HL-60 (cell line): ENCODE results near the gene CEP135.

ENCODE experiments used
- DNase-seq, 2 experiments: peaks; one replicate each; pipeline ENCODE4 v3.0.0-alpha.2; 2010 to 2020; ENCODE audit warnings: low read depth in 1 of 2, low spot score in 1 of 2
- H3K27ac ChIP-seq: fragments of 250-450 bp; sonication (Bioruptor Pico); replicated peaks from 2 replicates; pipeline ENCODE4 v1.5.1; 2020; ENCODE audit warnings: mild to moderate bottlenecking, moderate library complexity
- H3K27me3 ChIP-seq: fragments of 250-450 bp; sonication (Bioruptor Pico); 2 replicates; pipeline ENCODE4 v1.5.1; 2021; ENCODE audit warnings: mild to moderate bottlenecking, moderate library complexity; ENCODE audit not compliant: insufficient read depth, poor library complexity, severe bottlenecking
- H3K4me3 ChIP-seq: replicated peaks from 2 replicates; pipeline ENCODE4 v1.5.1; 2011; ENCODE audit warnings: mild to moderate bottlenecking, control low read depth, low read length; ENCODE audit not compliant: insufficient read depth
- GABPA ChIP-seq: IDR thresholded peaks from 2 replicates; pipeline ENCODE4 v1.6.1; 2012; ENCODE audit warnings: low read depth
- POLR2AphosphoS5 ChIP-seq: IDR thresholded peaks from 2 replicates; pipeline ENCODE4 v1.6.1; 2012; ENCODE audit warnings: low read depth
- SPI1 ChIP-seq: IDR thresholded peaks from 2 replicates; pipeline ENCODE4 v1.6.1; 2012; ENCODE audit warnings: low read depth, mild to moderate bottlenecking, borderline replicate concordance
- long read RNA-seq: library from polyadenylated mRNA; unstranded; transcript quantifications from one replicate; pipeline ENCODE4 v2.0.0, GENCODE V29; 2020
- TF ChIP-seq, protein P1 (sequence below): IDR thresholded peaks from 2 replicates; pipeline ENCODE4 v1.6.1; 2012; ENCODE audit warnings: low read depth; ENCODE audit not compliant: insufficient replicate concordance
- TF ChIP-seq, protein P2 (sequence below): IDR thresholded peaks from one replicate; pipeline ENCODE4 v1.5.1; 2011; ENCODE audit warnings: low read length, control low read depth, inconsistent platforms; ENCODE audit not compliant: insufficient read depth

Gene CEP135, protein sequence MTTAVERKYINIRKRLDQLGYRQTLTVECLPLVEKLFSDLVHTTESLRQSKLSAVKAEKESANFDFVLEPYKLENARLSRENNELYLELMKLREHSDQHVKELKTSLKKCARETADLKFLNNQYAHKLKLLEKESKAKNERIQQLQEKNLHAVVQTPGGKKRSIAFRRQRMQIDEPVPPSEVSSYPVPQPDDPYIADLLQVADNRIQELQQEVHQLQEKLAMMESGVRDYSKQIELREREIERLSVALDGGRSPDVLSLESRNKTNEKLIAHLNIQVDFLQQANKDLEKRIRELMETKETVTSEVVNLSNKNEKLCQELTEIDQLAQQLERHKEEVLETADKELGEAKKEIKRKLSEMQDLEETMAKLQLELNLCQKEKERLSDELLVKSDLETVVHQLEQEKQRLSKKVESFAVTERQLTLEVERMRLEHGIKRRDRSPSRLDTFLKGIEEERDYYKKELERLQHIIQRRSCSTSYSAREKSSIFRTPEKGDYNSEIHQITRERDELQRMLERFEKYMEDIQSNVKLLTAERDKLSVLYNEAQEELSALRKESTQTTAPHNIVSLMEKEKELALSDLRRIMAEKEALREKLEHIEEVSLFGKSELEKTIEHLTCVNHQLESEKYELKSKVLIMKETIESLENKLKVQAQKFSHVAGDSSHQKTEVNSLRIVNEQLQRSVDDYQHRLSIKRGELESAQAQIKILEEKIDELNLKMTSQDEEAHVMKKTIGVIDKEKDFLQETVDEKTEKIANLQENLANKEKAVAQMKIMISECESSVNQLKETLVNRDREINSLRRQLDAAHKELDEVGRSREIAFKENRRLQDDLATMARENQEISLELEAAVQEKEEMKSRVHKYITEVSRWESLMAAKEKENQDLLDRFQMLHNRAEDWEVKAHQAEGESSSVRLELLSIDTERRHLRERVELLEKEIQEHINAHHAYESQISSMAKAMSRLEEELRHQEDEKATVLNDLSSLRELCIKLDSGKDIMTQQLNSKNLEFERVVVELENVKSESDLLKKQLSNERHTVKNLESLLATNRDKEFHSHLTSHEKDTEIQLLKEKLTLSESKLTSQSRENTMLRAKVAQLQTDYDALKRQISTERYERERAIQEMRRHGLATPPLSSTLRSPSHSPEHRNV
- long read RNA-seq, partial matches to known transcripts: 27 of 38 reads
- long read RNA-seq, other reads (novel, unspliced or antisense): 7 of 38 reads

DNA sequence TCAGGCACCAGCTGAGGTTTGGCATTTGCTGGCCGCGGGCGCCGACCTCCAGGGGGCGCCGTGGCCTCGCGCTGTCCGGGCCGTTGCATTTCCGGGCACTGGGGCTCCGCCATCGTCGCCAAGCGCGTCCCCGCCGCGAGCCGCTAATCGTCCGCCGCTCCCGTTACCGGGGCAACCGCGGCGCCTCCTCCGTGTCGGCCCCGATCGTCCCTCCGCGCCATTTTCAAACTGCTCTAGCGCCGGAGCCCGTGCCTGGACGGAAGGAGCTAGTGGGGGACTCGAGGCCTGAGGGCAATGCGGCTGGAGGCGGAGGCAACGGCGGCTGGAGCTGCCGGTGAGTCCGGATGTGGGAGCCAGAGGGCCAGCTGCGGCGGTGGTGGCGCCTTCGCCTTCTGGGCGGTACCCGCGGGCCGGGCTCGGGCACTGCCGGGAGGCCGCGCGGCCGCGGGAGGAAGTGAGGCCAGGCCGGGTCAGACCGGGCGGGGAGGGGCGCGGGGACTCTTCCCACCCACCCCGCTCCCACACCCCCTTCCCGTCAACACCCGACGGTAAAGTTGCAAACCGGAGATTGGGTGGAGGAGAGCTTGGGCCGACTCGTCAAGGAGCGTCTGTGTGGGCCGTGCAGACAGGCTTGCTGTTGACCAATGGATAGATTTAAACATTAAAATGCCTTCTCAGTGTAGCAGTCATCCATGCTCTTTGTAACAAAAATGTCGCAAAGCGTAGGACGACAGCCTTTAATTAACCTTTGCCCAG is at the start of gene CEP135:
CEP135 (plus strand) TSS at position 220 of the 756 bp plus-strand sequence. CDS start 3,186 bp downstream, outside the sequence.
- Histone ChIP-seq H3K27me3 (no peaks in the 10 kb centered on the region), H3K27ac (peak within 1 kb of the TSS; percentile 97), H3K4me3 (peak within 1 kb of the TSS; percentile 67)
- peak; percentile 64 to 93 for DNase-seq
- TF ChIP-seq SPI1: peak; percentile 80; the same call in 1 of the 2 replicates
- peak; percentile 69 for TF ChIP-seq POLR2AphosphoS5
- TF ChIP-seq, protein P1, sequence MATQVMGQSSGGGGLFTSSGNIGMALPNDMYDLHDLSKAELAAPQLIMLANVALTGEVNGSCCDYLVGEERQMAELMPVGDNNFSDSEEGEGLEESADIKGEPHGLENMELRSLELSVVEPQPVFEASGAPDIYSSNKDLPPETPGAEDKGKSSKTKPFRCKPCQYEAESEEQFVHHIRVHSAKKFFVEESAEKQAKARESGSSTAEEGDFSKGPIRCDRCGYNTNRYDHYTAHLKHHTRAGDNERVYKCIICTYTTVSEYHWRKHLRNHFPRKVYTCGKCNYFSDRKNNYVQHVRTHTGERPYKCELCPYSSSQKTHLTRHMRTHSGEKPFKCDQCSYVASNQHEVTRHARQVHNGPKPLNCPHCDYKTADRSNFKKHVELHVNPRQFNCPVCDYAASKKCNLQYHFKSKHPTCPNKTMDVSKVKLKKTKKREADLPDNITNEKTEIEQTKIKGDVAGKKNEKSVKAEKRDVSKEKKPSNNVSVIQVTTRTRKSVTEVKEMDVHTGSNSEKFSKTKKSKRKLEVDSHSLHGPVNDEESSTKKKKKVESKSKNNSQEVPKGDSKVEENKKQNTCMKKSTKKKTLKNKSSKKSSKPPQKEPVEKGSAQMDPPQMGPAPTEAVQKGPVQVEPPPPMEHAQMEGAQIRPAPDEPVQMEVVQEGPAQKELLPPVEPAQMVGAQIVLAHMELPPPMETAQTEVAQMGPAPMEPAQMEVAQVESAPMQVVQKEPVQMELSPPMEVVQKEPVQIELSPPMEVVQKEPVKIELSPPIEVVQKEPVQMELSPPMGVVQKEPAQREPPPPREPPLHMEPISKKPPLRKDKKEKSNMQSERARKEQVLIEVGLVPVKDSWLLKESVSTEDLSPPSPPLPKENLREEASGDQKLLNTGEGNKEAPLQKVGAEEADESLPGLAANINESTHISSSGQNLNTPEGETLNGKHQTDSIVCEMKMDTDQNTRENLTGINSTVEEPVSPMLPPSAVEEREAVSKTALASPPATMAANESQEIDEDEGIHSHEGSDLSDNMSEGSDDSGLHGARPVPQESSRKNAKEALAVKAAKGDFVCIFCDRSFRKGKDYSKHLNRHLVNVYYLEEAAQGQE: no peak
- peak; percentile 50; the same call in 1 of the 2 replicates for TF ChIP-seq GABPA
- TF ChIP-seq, protein P2, sequence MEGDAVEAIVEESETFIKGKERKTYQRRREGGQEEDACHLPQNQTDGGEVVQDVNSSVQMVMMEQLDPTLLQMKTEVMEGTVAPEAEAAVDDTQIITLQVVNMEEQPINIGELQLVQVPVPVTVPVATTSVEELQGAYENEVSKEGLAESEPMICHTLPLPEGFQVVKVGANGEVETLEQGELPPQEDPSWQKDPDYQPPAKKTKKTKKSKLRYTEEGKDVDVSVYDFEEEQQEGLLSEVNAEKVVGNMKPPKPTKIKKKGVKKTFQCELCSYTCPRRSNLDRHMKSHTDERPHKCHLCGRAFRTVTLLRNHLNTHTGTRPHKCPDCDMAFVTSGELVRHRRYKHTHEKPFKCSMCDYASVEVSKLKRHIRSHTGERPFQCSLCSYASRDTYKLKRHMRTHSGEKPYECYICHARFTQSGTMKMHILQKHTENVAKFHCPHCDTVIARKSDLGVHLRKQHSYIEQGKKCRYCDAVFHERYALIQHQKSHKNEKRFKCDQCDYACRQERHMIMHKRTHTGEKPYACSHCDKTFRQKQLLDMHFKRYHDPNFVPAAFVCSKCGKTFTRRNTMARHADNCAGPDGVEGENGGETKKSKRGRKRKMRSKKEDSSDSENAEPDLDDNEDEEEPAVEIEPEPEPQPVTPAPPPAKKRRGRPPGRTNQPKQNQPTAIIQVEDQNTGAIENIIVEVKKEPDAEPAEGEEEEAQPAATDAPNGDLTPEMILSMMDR: peak; percentile 86

DNA sequence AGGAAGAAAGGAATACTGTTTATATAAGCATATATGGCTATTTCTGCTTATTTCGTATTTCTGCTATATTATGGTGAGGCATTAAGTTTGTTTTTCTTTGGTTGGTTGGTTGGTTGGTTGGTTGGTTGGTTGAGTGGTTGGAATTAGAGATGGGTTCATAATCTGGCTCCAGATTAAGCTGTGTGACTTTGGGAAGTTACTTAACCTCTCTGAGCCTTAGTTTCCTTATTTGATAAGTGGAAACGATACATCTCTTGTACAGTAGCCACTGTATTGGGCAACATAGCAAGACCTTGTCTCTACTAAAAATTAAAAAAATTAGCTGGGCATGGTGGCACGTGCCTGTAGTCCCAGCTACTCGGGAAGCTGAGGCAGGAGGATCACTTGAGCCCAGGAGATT is 46.1 kb upstream of the CEP135 start:
- Histone ChIP-seq H3K27ac (no peak overlapping the region), H3K27me3 (no peaks in the 10 kb centered on the region), H3K4me3 (no peak overlapping the region)
- TF ChIP-seq GABPA: no peak
- TF ChIP-seq, protein P1: no peak
- no peak for TF ChIP-seq SPI1
- TF ChIP-seq POLR2AphosphoS5: no peak
- TF ChIP-seq, protein P2: no peak
- DNase-seq: no peak

DNA sequence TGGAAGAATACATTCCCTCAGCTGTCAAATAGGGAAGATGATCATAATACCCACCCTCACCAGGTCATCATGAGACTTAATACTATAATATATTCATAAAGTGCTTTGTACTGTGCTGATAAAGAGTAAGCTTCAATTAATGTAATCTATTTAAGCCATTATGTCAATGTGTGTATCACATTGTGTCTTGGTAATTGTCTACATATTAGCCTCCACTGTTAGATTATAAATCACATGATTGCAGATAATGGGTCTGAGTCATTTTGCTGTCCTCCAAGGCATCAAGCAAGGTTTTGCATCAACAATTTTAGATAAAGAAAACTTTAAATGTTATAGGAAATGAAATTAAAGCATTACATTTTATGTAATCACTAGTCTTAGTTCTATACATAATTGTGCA is 45.2 kb upstream of the CEP135 start:
- H3K27ac ChIP-seq: no peak overlapping the region

More for the DNA sequence above, 45.2 kb upstream of the CEP135 start:
- TF ChIP-seq, protein P1: no peak
- TF ChIP-seq SPI1 (no peak), GABPA (no peak), POLR2AphosphoS5 (no peak)
- TF ChIP-seq, protein P2: no peak
- Histone ChIP-seq H3K4me3 (no peak overlapping the region), H3K27me3 (no peaks in the 10 kb centered on the region)
- no peak for DNase-seq
